ENCODE data around the gene RAB7B. TPM values are rescaled to one million over a fixed set of nuclear protein-coding genes. Genes with fewer than 3 reads are reported as not detected.

RAB7B gene
- total and polyA plus RNA-seq, 2 experiments from 2014 or later: 4.5 to 22.6 TPM

DNA sequence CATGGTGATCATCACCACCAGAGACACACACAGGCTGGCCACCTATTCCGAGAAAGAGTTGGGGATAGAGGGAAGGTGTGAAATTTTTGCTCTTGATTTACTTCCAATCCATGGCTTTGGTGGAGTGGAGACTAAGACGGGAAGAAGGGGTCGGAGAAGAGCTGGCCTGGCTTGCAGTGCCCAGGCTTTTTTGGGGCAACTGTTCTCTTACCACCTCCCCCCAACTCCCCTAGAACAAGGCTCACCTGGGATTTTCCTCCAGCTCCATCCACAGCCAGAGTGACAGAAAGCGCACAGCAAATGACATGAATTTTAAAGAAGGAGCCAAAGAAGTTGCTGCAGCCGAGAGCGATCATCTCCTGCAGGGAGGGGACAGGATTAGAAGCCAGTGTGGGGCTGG is 75.9 kb downstream of the RAB7B start:
- no peaks in the 10 kb centered on the region for H4K20me1 ChIP-seq (ENCODE audit: insufficient read depth, poor library complexity, severe bottlenecking)
- no peaks in the 10 kb centered on the region for H3K9me3 ChIP-seq (ENCODE audit: low read depth)
- no peaks in the 10 kb centered on the region for H3K36me3 ChIP-seq (replicated peaks; ENCODE audit: insufficient read depth, low read depth)
- no peaks in the 10 kb centered on the region for H3K27me3 ChIP-seq
- WGBS (ENCODE audit: low lambda C conversion rate, missing lambda C conversion rate): 96% methylated on average over 6 of the region's 6 CpGs
- H3K9me2 ChIP-seq (replicated peaks; ENCODE audit: insufficient read depth): no peaks in the 10 kb centered on the region
- TF ChIP-seq CTCF (IDR thresholded peaks at IDR 0.05; ENCODE audit: poor library complexity): no peak
- no peak for TF ChIP-seq EZH2phosphoT487 (IDR thresholded peaks at IDR 0.05; ENCODE audit: low read depth, severe bottlenecking, unreplicated experiment)
- TF ChIP-seq EZH2 (IDR thresholded peaks at IDR 0.05; ENCODE audit: borderline replicate concordance): no peak
- H3K4me3 ChIP-seq: no peak overlapping the region
- no peaks in the 10 kb centered on the region for H3K4me1 ChIP-seq (ENCODE audit: insufficient read depth)
- no peak overlapping the region for H3K4me2 ChIP-seq
- no peak for DNase-seq (ENCODE audit: low spot score)
- no peak overlapping the region for H3K27ac ChIP-seq
- no peak overlapping the region for H2AFZ ChIP-seq
- no peaks in the 10 kb centered on the region for H3K79me2 ChIP-seq

Other genes with a start within 250 kb of the RAB7B start
- gene RAB29, start 227.9 kb downstream of the RAB7B start, total RNA-seq: 45.4 and 47.5 TPM in 2 replicates
- 33.3 and 33.8 TPM in 2 replicates for gene RAB29, start 227.9 kb downstream of the RAB7B start, polyA plus RNA-seq
- 10.4 and 16.8 TPM in 2 replicates for gene SLC41A1, start 190.2 kb downstream of the RAB7B start, total RNA-seq
- 13.8 and 15.3 TPM in 2 replicates for gene SLC41A1, start 190.2 kb downstream of the RAB7B start, polyA plus RNA-seq
- not detected in 2 replicates for gene PM20D1, start 153.3 kb downstream of the RAB7B start, total RNA-seq
- 0.07 and 0.08 TPM in 2 replicates for gene PM20D1, start 153.3 kb downstream of the RAB7B start, polyA plus RNA-seq
- gene SLC26A9, start 59.9 kb downstream of the RAB7B start, total RNA-seq: 0.13 and 0.44 TPM in 2 replicates
- 0.63 and 2.4 TPM in 2 replicates for gene SLC26A9, start 59.9 kb downstream of the RAB7B start, polyA plus RNA-seq
- 65.9 and 66.4 TPM in 2 replicates for gene CTSE, start 20.5 kb upstream of the RAB7B start, total RNA-seq
- 66.7 and 86.0 TPM in 2 replicates for gene CTSE, start 20.5 kb upstream of the RAB7B start, polyA plus RNA-seq
- gene RHEX, start 49.8 kb upstream of the RAB7B start, total RNA-seq: not detected in 2 replicates
- gene RHEX, start 49.8 kb upstream of the RAB7B start, polyA plus RNA-seq: 0.51 and 0.78 TPM in 2 replicates
- not detected in 2 replicates for gene AVPR1B, start 114.0 kb upstream of the RAB7B start, total RNA-seq
- not detected in 2 replicates for gene AVPR1B, start 114.0 kb upstream of the RAB7B start, polyA plus RNA-seq
- gene FAM72A, start 199.4 kb upstream of the RAB7B start, total RNA-seq: 0.83 and 0.92 TPM in 2 replicates
- 1.8 and 4.2 TPM in 2 replicates for gene FAM72A, start 199.4 kb upstream of the RAB7B start, polyA plus RNA-seq
- 22.4 and 23.7 TPM in 2 replicates for gene SRGAP2, start 200.1 kb upstream of the RAB7B start, total RNA-seq
- gene SRGAP2, start 200.1 kb upstream of the RAB7B start, polyA plus RNA-seq: 16.3 and 28.1 TPM in 2 replicates